Activated T-helper 1 cell treated with anti-CD3 and anti-CD28 coated beads, Interleukin-12 subunit alpha, Interleukin-12 subunit beta, Interleukin-2, Interleukin-4 antibody, amounts not matched to agents 30 ng/mL and 10 ng/mL and 1 ng/mL, durations not matched to agents 14 hours and 24 hours and 36 hours (primary cell): ENCODE measurements around the gene ZNF521. TPM values are rescaled to one million over a fixed set of nuclear protein-coding genes. Genes with fewer than 3 reads are reported as not detected.

Source experiments
- DNase-seq: peaks from one replicate; pipeline ENCODE4 v3.0.0; 2021; ENCODE audit warnings: low spot score
- H3K27ac Mint-ChIP-seq: one replicate; pipeline ENCODE4 v1.8.0; 2021; ENCODE audit warnings: mild to moderate bottlenecking, mixed read lengths
- H3K27me3 Mint-ChIP-seq: one replicate; pipeline ENCODE4 v1.8.0; 2022; ENCODE audit warnings: mild to moderate bottlenecking, moderate library complexity, mixed read lengths; ENCODE audit not compliant: insufficient read depth
- H3K36me3 Mint-ChIP-seq: one replicate; pipeline ENCODE4 v1.8.0; 2021; ENCODE audit warnings: low read depth, mixed read lengths
- H3K4me1 Mint-ChIP-seq: one replicate; pipeline ENCODE4 v1.8.0; 2021; ENCODE audit warnings: low read depth, mixed read lengths
- H3K4me3 Mint-ChIP-seq: one replicate; pipeline ENCODE4 v1.8.0; 2021; ENCODE audit warnings: mild to moderate bottlenecking, moderate library complexity, mixed read lengths
- H3K9me3 Mint-ChIP-seq: one replicate; pipeline ENCODE4 v1.8.0; 2021; ENCODE audit warnings: mixed read lengths
- intact Hi-C: fragments of 100-400 bp; cut with micrococcal nuclease; formaldehyde crosslinking; loops from one replicate; pipeline ENCODE4 v1.15.1; 2024
- total RNA-seq: library from RNA; stranded (reverse); gene quantifications from 2 replicates; pipeline ENCODE4 v1.2.3, GENCODE V29; 2022

Gene ZNF521
- total RNA-seq, 1 donor from 2014 or later: not detected

GRCh38 chr18:25299426-25300300 is 52.3 kb downstream of the ZNF521 start:
- H3K27me3 Mint-ChIP-seq: no peaks in the 10 kb centered on the region
- H3K27ac Mint-ChIP-seq: no peak overlapping the region
- DNase-seq: no peak
- no peaks in the 10 kb centered on the region for H3K9me3 Mint-ChIP-seq
- H3K4me1 Mint-ChIP-seq: no peaks in the 10 kb centered on the region
- H3K4me3 Mint-ChIP-seq: no peak overlapping the region
- no peaks in the 10 kb centered on the region for H3K36me3 Mint-ChIP-seq
- intact Hi-C loops: no loop called here

- intact Hi-C loops: no loop called here
- Mint-ChIP-seq H3K4me3 (no peak overlapping the region), H3K4me1 (no peaks in the 10 kb centered on the region), H3K9me3 (no peaks in the 10 kb centered on the region), H3K27me3 (no peaks in the 10 kb centered on the region), H3K27ac (no peak overlapping the region), H3K36me3 (no peaks in the 10 kb centered on the region)
- no peak for DNase-seq
Measured at GRCh38 chr18:25298853-25299274, 53.1 kb downstream of the ZNF521 start.

- intact Hi-C loops: no loop called here
- H3K4me1 Mint-ChIP-seq: no peaks in the 10 kb centered on the region
- no peaks in the 10 kb centered on the region for H3K27me3 Mint-ChIP-seq
- no peaks in the 10 kb centered on the region for H3K36me3 Mint-ChIP-seq
- no peaks in the 10 kb centered on the region for H3K9me3 Mint-ChIP-seq
- DNase-seq: no peak
- no peak overlapping the region for H3K4me3 Mint-ChIP-seq
- no peak overlapping the region for H3K27ac Mint-ChIP-seq
Measured at GRCh38 chr18:25295624-25296138, 56.3 kb downstream of the ZNF521 start.

GRCh38 chr18:25291150-25291549 is 60.8 kb downstream of the ZNF521 start:
- Mint-ChIP-seq H3K27me3 (no peaks in the 10 kb centered on the region), H3K9me3 (no peaks in the 10 kb centered on the region), H3K36me3 (no peaks in the 10 kb centered on the region), H3K4me1 (no peaks in the 10 kb centered on the region), H3K27ac (no peak overlapping the region), H3K4me3 (no peak overlapping the region)
- no peak for DNase-seq
- intact Hi-C loops: no loop called here

GRCh38 chr18:25289001-25289631 is 62.9 kb downstream of the ZNF521 start:
- H3K36me3 Mint-ChIP-seq: no peaks in the 10 kb centered on the region
- H3K27me3 Mint-ChIP-seq: no peaks in the 10 kb centered on the region
- H3K4me1 Mint-ChIP-seq: no peaks in the 10 kb centered on the region
- no peak overlapping the region for H3K4me3 Mint-ChIP-seq
- intact Hi-C loops: no loop called here
- no peak for DNase-seq
- no peaks in the 10 kb centered on the region for H3K9me3 Mint-ChIP-seq
- no peak overlapping the region for H3K27ac Mint-ChIP-seq

- H3K4me3 Mint-ChIP-seq: no peak overlapping the region
- no peaks in the 10 kb centered on the region for H3K27me3 Mint-ChIP-seq
- DNase-seq: no peak
- H3K27ac Mint-ChIP-seq: no peak overlapping the region
- intact Hi-C loops: no loop called here
- no peaks in the 10 kb centered on the region for H3K36me3 Mint-ChIP-seq
- H3K4me1 Mint-ChIP-seq: no peaks in the 10 kb centered on the region
- H3K9me3 Mint-ChIP-seq: no peaks in the 10 kb centered on the region
Measured at GRCh38 chr18:25288340-25288938, 63.5 kb downstream of the ZNF521 start.

- H3K4me3 Mint-ChIP-seq: no peak overlapping the region
Measured at GRCh38 chr18:25287106-25287505, 64.9 kb downstream of the ZNF521 start.

GRCh38 chr18:25284861-25285550 is 67.0 kb downstream of the ZNF521 start:
- no peak overlapping the region for H3K4me3 Mint-ChIP-seq
- intact Hi-C loops: no loop called here
- no peak overlapping the region for H3K27ac Mint-ChIP-seq
- H3K4me1 Mint-ChIP-seq: no peaks in the 10 kb centered on the region
- no peaks in the 10 kb centered on the region for H3K36me3 Mint-ChIP-seq
- H3K27me3 Mint-ChIP-seq: peaks cover 2% of the 10 kb centered on the region
- DNase-seq: no peak
- H3K9me3 Mint-ChIP-seq: no peaks in the 10 kb centered on the region

More at GRCh38 chr18:25287106-25287505, 64.9 kb downstream of the ZNF521 start:
- Mint-ChIP-seq H3K9me3 (no peaks in the 10 kb centered on the region), H3K4me1 (no peaks in the 10 kb centered on the region), H3K27me3 (peaks cover 2% of the 10 kb centered on the region), H3K36me3 (no peaks in the 10 kb centered on the region), H3K27ac (no peak overlapping the region)
- no peak for DNase-seq
- intact Hi-C loops: no loop called here

- H3K9me3 Mint-ChIP-seq: no peaks in the 10 kb centered on the region
- H3K4me3 Mint-ChIP-seq: no peak overlapping the region
- no peaks in the 10 kb centered on the region for H3K4me1 Mint-ChIP-seq
Measured at GRCh38 chr18:25284281-25284680, 67.7 kb downstream of the ZNF521 start.

GRCh38 chr18:25283781-25284180 is 68.2 kb downstream of the ZNF521 start:
- Mint-ChIP-seq H3K27me3 (peaks cover 2% of the 10 kb centered on the region), H3K36me3 (no peaks in the 10 kb centered on the region), H3K27ac (no peak overlapping the region), H3K4me1 (no peaks in the 10 kb centered on the region), H3K9me3 (no peaks in the 10 kb centered on the region), H3K4me3 (no peak overlapping the region)
- DNase-seq: no peak
- intact Hi-C loops: no loop called here

More at GRCh38 chr18:25284281-25284680, 67.7 kb downstream of the ZNF521 start:
- no peak for DNase-seq
- peaks cover 2% of the 10 kb centered on the region for H3K27me3 Mint-ChIP-seq
- no peaks in the 10 kb centered on the region for H3K36me3 Mint-ChIP-seq
- intact Hi-C loops: no loop called here
- no peak overlapping the region for H3K27ac Mint-ChIP-seq

- intact Hi-C loops: no loop called here
- Mint-ChIP-seq H3K36me3 (no peaks in the 10 kb centered on the region), H3K4me3 (no peak overlapping the region), H3K4me1 (no peaks in the 10 kb centered on the region), H3K9me3 (no peaks in the 10 kb centered on the region), H3K27ac (no peak overlapping the region), H3K27me3 (peaks cover 2% of the 10 kb centered on the region)
- no peak for DNase-seq
Measured at GRCh38 chr18:25282896-25283703, 68.9 kb downstream of the ZNF521 start.

GRCh38 chr18:25282282-25282681 is 69.7 kb downstream of the ZNF521 start:
- Mint-ChIP-seq H3K27ac (no peak overlapping the region), H3K9me3 (no peaks in the 10 kb centered on the region), H3K4me3 (no peak overlapping the region), H3K27me3 (peaks cover 2% of the 10 kb centered on the region), H3K4me1 (no peaks in the 10 kb centered on the region), H3K36me3 (no peaks in the 10 kb centered on the region)
- DNase-seq: no peak
- intact Hi-C loops: no loop called here
